Spinal cord (tissue), 10 donors: ENCODE data around the gene MC1R. TPM values are rescaled to one million over a fixed set of nuclear protein-coding genes. Genes with fewer than 3 reads are reported as not detected.
"Not testable (repeated sequence)": the region's sequence is repeated elsewhere in the genome, so short reads cannot be mapped to it uniquely, and the experiment has no call there.

Experiments used
- DNase-seq, 6 donors: peaks; one replicate each; pipeline versions ENCODE4 v3.0.0 to v3.0.0-alpha.2; 2013 to 2015; ENCODE audit warnings: low spot score in 6 of 6, low read depth in 4 of 6
- H3K27ac ChIP-seq: one replicate; pipeline ENCODE4 v1.5.1; 2013; ENCODE audit warnings: low read depth, low read length, control low read depth
- H3K27me3 ChIP-seq: one replicate; pipeline ENCODE4 v1.6.1; 2013; ENCODE audit warnings: low read length; ENCODE audit not compliant: control insufficient read depth, insufficient read depth
- H3K36me3 ChIP-seq: one replicate; pipeline ENCODE4 v1.6.1; 2013; ENCODE audit warnings: low read length; ENCODE audit not compliant: control insufficient read depth, insufficient read depth
- H3K4me1 ChIP-seq: one replicate; pipeline ENCODE4 v1.6.1; 2013; ENCODE audit warnings: low read length; ENCODE audit not compliant: control insufficient read depth, insufficient read depth
- H3K4me3 ChIP-seq: one replicate; pipeline ENCODE4 v1.5.1; 2013; ENCODE audit warnings: low read depth, low read length, control low read depth
- H3K9me3 ChIP-seq: one replicate; pipeline ENCODE4 v1.6.1; 2013; ENCODE audit warnings: low read length; ENCODE audit not compliant: control insufficient read depth, insufficient read depth
- WGBS: methylation state at CpG from one replicate; pipeline ENCODE4 v1.1.5; 2013; ENCODE audit warnings: missing lambda C conversion rate; ENCODE audit not compliant: insufficient coverage; 5-methylcytosine and 5-hydroxymethylcytosine counted together
- polyA plus RNA-seq, 2 donors: library from polyadenylated mRNA; unstranded; fragments of 120-200 nt; gene quantifications; one replicate each; pipeline ENCODE4 v1.2.1, GENCODE V29; 2013; ENCODE audit not compliant: insufficient read length in 2 of 2
- total RNA-seq, 2 donors: library from RNA; depleted of rRNA in 1 of 2; stranded (reverse); fragments of 120-200 nt in 1 of 2; fragments of >200 nt in 1 of 2; gene quantifications; one replicate each; pipeline versions ENCODE4 v1.2.3 to v1.2.4, GENCODE V29; 2013 to 2014
- donor health status: healthy.

MC1R gene
- total and polyA plus RNA-seq, 4 donors = 2.2 to 13.3 (median 4.8) TPM

GRCh38 chr16:89912627-89913026, 6.0 kb upstream of the MC1R start:
- H3K36me3 ChIP-seq = peaks cover 76% of the 10 kb centered on the region
- H3K4me1 ChIP-seq = peaks cover 39% of the 10 kb centered on the region
- H3K4me3 ChIP-seq = no peak overlapping the region
- WGBS = 90% methylated on average over 12 of the region's 14 CpGs
- H3K27me3 ChIP-seq = no peaks in the 10 kb centered on the region
- H3K9me3 ChIP-seq = no peaks in the 10 kb centered on the region
- no peak overlapping the region for H3K27ac ChIP-seq
- no peak for DNase-seq

GRCh38 chr16:89913408-89914387, 5.0 kb upstream of the MC1R start:
- H3K9me3 ChIP-seq = no peaks in the 10 kb centered on the region
- peaks cover 66% of the 10 kb centered on the region for H3K36me3 ChIP-seq
- H3K4me3 ChIP-seq = no peak overlapping the region
- no peak for DNase-seq
- H3K27ac ChIP-seq = no peak overlapping the region
- no peaks in the 10 kb centered on the region for H3K27me3 ChIP-seq
- H3K4me1 ChIP-seq = peaks cover 49% of the 10 kb centered on the region
- WGBS = 90% methylated on average over 30 of the region's 30 CpGs

- not testable (repeated sequence) for H3K27ac ChIP-seq, DNase-seq, H3K9me3 ChIP-seq, H3K4me3 ChIP-seq, H3K27me3 ChIP-seq
- peaks cover 51% of the 10 kb centered on the region for H3K4me1 ChIP-seq
- peaks cover 62% of the 10 kb centered on the region for H3K36me3 ChIP-seq
- WGBS = 58% methylated on average over 7 of the region's 11 CpGs
Measured at GRCh38 chr16:89914642-89915285, 3.9 kb upstream of the MC1R start.

- peak in 2 of 6 donors; percentile 22 to 34 for DNase-seq
- Histone ChIP-seq H3K4me3 (no peak overlapping the region), H3K4me1 (peaks cover 51% of the 10 kb centered on the region), H3K9me3 (no peaks in the 10 kb centered on the region), H3K27me3 (no peaks in the 10 kb centered on the region), H3K36me3 (peaks cover 57% of the 10 kb centered on the region), H3K27ac (no peak overlapping the region)
- WGBS = 74% methylated on average over 36 of the region's 40 CpGs
Measured at GRCh38 chr16:89915303-89916232, 3.1 kb upstream of the MC1R start.

GRCh38 chr16:89917773-89918452, 749 bp upstream of the MC1R start:
- Histone ChIP-seq H3K27ac (peak overlapping the region; percentile 61), H3K4me3 (peak overlapping the region; percentile 38), H3K4me1 (peaks cover 69% of the 10 kb centered on the region), H3K36me3 (peaks cover 33% of the 10 kb centered on the region), H3K9me3 (no peaks in the 10 kb centered on the region), H3K27me3 (no peaks in the 10 kb centered on the region)
- DNase-seq = peak in 3 of 6 donors; percentile 18 to 79 (median 72)
- under 1% methylated on average over 39 of the region's 39 CpGs for WGBS

GRCh38 chr16:89919535-89920406, 1.1 kb downstream of the MC1R start:
- no peak overlapping the region for H3K4me3 ChIP-seq
- 95% methylated on average over 46 of the region's 52 CpGs for WGBS
- DNase-seq = no peak
- H3K9me3 ChIP-seq = no peaks in the 10 kb centered on the region
- peaks cover 83% of the 10 kb centered on the region for H3K4me1 ChIP-seq
- H3K36me3 ChIP-seq = peaks cover 18% of the 10 kb centered on the region
- H3K27ac ChIP-seq = no peak overlapping the region
- peaks cover 2% of the 10 kb centered on the region for H3K27me3 ChIP-seq

- Histone ChIP-seq H3K27ac (no peak overlapping the region), H3K36me3 (peaks cover 12% of the 10 kb centered on the region), H3K4me3 (no peak overlapping the region), H3K27me3 (peaks cover 2% of the 10 kb centered on the region), H3K9me3 (no peaks in the 10 kb centered on the region), H3K4me1 (peaks cover 83% of the 10 kb centered on the region)
- WGBS = 57% methylated on average over 6 of the region's 6 CpGs
- no peak for DNase-seq
Measured at GRCh38 chr16:89920723-89921122, 2.1 kb downstream of the MC1R start.

GRCh38 chr16:89921131-89921701, 2.6 kb downstream of the MC1R start:
- Histone ChIP-seq H3K4me3 (no peak overlapping the region), H3K4me1 (peaks cover 83% of the 10 kb centered on the region)

More at GRCh38 chr16:89921131-89921701, 2.6 kb downstream of the MC1R start:
- peaks cover 10% of the 10 kb centered on the region for H3K36me3 ChIP-seq
- peaks cover 2% of the 10 kb centered on the region for H3K27me3 ChIP-seq
- WGBS = 46% methylated on average over 14 of the region's 14 CpGs
- H3K9me3 ChIP-seq = no peaks in the 10 kb centered on the region
- H3K27ac ChIP-seq = peak overlapping the region; percentile 86
- no peak for DNase-seq
